Dermis lymphatic vessel endothelial cell (primary cell): Measurements from ENCODE around the gene KLHDC7B. TPM values are rescaled to one million over a fixed set of nuclear protein-coding genes. Genes with fewer than 3 reads are reported as not detected.

ENCODE experiments used
- total RNA-seq: library from RNA; depleted of rRNA; stranded (reverse); fragments of >200 nt; gene quantifications from 2 replicates; pipeline ENCODE4 v1.2.1, GENCODE V29; 2014

Gene KLHDC7B
- total RNA-seq = not detected in 2 replicates

DNA sequence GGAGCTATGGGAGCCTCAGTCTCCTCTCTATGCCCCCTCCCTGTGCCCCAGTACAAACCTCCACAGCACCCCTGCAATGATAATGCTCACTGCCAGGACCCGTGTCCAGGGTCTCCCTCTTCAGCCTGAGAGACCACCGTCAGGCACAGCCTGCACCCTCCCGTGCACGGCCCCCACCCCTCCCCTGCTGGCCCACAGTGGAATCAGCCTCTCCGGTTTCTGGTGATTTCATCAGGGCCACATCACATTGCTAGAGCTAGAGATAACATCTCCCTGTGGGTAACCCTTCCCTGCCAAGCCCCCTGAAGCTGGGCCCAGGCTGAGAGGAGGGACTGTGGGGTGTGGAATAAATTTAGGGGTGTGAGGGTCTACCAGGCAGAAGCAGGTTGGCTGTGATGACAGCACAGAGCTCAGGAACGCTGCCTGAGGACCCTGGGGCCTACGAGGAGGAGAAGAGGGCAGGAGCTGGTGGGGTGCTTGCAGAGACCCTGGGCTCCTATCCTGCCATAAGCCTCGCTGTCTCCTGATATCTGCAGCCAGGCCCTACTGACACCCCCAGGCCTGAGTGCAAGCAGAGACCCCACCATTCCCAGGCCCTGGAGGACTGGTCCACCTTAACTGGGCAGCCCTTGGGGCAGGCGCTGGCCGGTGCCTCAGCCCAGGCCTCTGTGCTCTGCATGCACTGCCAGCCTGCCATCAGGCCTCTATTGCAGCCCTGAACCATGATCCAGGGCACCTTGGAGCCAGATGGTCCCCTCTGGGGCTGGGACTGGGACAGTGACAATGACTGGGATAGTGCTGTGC, at the start of gene KLHDC7B:
Gene KLHDC7B (plus strand): TSS at position 378 of the 804 bp plus-strand sequence. CDS start 345 bp downstream, at position 723.

DNA sequence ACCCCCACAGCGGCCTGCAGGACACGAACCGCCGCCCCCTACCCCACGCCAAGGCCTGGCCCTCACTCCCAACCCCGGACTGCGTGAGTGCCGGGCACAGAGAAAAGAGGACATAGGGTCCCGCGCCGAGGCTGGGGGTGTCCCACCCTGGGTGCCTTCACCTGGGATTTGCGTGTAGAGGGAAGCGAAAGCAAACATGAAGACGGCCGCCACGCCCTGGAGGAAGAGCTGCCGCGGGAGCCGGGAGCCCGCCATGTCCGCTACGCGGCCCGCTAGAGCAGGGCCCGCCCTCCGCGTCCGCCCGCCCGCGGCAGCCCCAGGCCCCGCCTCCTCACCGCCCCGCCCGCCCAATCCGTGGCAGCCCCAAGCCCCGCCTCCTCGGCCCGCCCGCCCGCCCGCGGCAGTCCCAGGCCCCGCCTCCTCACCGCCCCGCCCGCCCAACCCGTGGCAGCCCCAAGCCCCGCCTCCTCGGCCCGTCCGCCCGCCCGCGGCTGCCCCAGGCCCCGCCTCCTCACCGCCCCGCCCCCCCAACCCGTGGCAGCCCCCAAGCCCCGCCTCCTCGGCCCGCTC, 38.2 kb upstream of the KLHDC7B start, which contains the start of gene LMF2:
Gene LMF2 (minus strand): TSS at position 282 of the 570 bp plus-strand sequence. CDS start 27 bp downstream, at position 255.

DNA sequence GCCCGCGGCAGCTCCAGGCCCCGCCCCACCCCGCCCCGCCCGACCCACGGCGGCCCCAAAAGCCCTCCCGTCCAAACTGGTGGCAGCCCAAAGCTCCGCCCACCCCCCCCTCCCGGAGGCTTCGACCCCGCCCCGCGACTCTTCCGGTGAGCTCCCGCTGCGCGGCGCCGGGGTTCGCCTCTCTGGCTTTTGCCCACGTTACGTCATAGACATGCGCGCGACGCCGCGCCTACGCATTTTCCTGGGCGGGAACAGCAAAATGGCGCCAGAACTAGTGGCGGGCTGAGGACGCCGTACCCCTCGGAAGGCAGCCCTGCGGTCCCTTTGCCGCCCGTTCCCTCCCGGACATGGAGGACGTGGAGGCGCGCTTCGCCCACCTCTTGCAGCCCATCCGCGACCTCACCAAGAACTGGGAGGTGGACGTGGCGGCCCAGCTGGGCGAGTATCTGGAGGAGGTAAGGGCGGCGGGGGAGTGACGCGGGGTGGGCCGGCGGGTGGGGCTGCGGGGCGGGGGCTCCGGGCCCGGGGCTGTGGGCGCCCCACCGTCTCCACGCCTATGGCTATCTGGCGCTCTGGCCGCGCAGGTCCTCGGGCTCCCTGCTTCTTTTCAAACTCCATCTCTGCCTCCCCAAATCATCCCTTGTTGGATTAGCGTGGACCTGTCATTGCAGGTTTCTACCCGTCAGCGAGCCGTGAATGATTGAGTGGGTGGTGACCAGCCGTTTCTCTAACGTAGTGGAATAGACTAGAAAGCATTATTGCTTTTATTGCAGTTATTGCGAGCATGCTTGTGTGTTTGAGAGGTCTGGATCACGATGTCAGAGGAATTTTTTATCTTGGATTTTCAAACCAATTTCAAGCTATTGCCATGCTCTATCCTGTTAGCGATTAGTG, 37.5 kb upstream of the KLHDC7B start, which contains the start of gene NCAPH2:
Gene NCAPH2 (plus strand): TSS at position 234 of the 894 bp plus-strand sequence. CDS start 114 bp downstream, at position 348.

DNA sequence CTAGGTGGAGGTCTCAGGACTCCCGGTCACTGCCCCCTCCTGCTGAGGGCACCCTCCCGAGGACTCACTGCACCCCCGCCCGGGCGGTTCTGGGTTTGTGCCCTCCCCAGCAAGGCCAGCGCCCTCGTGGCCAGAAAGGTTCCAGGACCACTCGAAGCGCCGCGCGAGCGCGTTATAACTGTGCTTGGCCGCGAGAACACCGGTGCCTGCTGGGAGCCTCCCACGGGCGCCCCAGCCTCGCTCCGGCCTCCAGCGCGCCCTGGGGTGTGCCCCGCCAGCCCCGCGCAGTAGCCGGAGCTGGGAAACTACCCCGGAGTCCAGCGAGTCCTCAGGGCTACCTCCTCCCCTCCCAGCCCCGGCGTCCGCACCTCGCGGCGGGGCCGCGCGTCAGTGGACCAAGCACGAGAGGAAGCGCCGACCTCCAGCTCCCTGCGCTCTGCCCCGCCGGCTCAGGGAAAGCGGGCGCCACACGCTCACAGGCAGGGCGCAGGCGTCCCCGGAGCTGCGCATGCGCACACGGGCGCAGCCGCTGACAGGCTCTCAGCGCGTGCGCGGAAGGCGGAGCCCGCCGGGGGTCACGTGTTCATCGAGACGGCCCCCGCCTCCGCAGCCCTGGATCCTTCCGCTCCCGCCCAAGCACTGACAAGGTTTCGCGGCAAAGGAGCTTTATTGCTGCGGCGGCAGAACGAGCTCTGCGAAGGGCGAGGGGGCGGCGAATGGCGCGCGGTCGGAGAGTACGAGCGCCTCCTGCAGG, 20.4 kb upstream of the KLHDC7B start, which contains the start of gene SCO2:
Gene SCO2 (minus strand): TSS at position 495 of the 754 bp plus-strand sequence. CDS start 1,187 bp downstream, outside the sequence.

DNA sequence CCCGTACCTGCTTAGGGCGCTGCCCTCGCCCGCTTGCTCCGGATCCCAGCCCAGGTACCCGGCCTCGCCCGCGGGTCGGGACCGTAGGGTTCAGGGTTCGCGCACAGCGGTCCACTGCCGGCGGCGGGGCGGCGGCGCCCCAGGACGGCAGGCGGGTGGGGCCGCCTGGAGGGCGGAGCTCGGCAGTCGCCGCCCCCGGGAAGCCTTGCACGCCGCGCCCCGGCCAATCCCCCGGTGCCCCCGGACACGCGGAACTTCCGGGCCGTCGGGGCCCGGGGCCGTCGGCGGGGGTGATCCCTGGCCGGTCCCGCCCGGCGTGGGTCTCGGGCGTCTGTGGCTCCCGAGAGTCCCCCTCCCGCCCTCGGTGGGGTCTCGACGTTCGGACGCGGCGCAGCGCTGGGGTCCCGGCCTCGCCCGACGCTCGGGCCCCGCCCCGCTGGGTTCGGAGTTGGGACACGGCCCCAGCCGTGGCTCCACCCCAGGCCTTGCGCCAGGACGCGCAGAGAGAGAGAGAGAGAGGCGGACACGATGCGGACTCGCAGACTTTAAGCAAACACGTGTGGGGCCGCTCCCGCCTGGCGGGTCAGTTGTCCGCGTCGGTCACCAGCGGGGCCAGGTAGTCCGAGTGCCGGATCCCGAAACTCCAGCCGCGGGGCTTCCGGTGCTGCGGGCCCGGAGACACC, 15.7 kb upstream of the KLHDC7B start, which contains the start of gene TYMP:
Gene TYMP (minus strand): TSS at position 116 of the 683 bp plus-strand sequence. CDS start 303 bp downstream, outside the sequence.

GRCh38 chr22:50562523-50563412, 17.1 kb downstream of the KLHDC7B start, which contains the start of gene SYCE3:
Gene SYCE3 (minus strand): TSS chr22:50562919. CDS start chr22:50556405, 6,514 bp downstream.

GRCh38 chr22:50577987-50578775, 32.5 kb downstream of the KLHDC7B start, which contains the start of gene CPT1B:
Gene CPT1B (minus strand): TSS chr22:50578427. CDS start chr22:50577915, 512 bp downstream.

GRCh38 chr22:50582493-50583293, 37.0 kb downstream of the KLHDC7B start, which contains the start of gene CHKB:
Gene CHKB (minus strand): TSS chr22:50582849. CDS start chr22:50582781, 68 bp downstream.

GRCh38 chr22:50600538-50600937, 54.8 kb downstream of the KLHDC7B start, which contains the start of gene MAPK8IP2:
Gene MAPK8IP2 (plus strand): TSS chr22:50600793. CDS start chr22:50600819, 26 bp downstream.

Other genes with a start within 250 kb of the KLHDC7B start
- 53.4 and 59.0 TPM in 2 replicates for gene PLXNB2, start 238.3 kb upstream of the KLHDC7B start, total RNA-seq
- gene DENND6B, start 218.9 kb upstream of the KLHDC7B start, total RNA-seq = 1.3 and 1.5 TPM in 2 replicates
- gene PPP6R2, start 202.6 kb upstream of the KLHDC7B start, total RNA-seq = 46.8 and 50.2 TPM in 2 replicates
- gene SBF1, start 70.9 kb upstream of the KLHDC7B start, total RNA-seq = 23.8 and 26.4 TPM in 2 replicates
- 0.09 and 0.11 TPM in 2 replicates for gene ADM2, start 64.4 kb upstream of the KLHDC7B start, total RNA-seq
- gene MIOX, start 59.0 kb upstream of the KLHDC7B start, total RNA-seq = not detected in 2 replicates
- 15.5 and 19.1 TPM in 2 replicates for gene LMF2, start 38.2 kb upstream of the KLHDC7B start, total RNA-seq
- 13.9 and 15.3 TPM in 2 replicates for gene NCAPH2, start 37.7 kb upstream of the KLHDC7B start, total RNA-seq
- 2.0 and 2.2 TPM in 2 replicates for gene SCO2, start 20.3 kb upstream of the KLHDC7B start, total RNA-seq
- 25.4 and 32.8 TPM in 2 replicates for gene TYMP, start 15.9 kb upstream of the KLHDC7B start, total RNA-seq
- not detected in 2 replicates for gene SYCE3, start 17.0 kb downstream of the KLHDC7B start, total RNA-seq
- gene CPT1B, start 32.5 kb downstream of the KLHDC7B start, total RNA-seq = 2.0 and 2.2 TPM in 2 replicates
- gene CHKB, start 37.0 kb downstream of the KLHDC7B start, total RNA-seq = 28.3 and 35.1 TPM in 2 replicates
- 0.22 and 0.26 TPM in 2 replicates for gene MAPK8IP2, start 54.9 kb downstream of the KLHDC7B start, total RNA-seq
- gene ARSA, start 82.3 kb downstream of the KLHDC7B start, total RNA-seq = 8.7 and 14.0 TPM in 2 replicates
- 9.4 and 17.3 TPM in 2 replicates for gene SHANK3, start 126.9 kb downstream of the KLHDC7B start, total RNA-seq
- gene ACR, start 192.3 kb downstream of the KLHDC7B start, total RNA-seq = 0.22 and 0.34 TPM in 2 replicates
- gene RABL2B, start 237.7 kb downstream of the KLHDC7B start, total RNA-seq = 3.9 and 4.6 TPM in 2 replicates